LHCN-M2 (cell line): ENCODE measurements around the gene RPL13. TPM values are rescaled to one million over a fixed set of nuclear protein-coding genes. Genes with fewer than 3 reads are reported as not detected.

Source experiments
- total RNA-seq: library from RNA; depleted of rRNA; stranded (reverse); fragments of >200 nt; gene quantifications from 2 replicates; pipeline ENCODE4 v1.2.3, GENCODE V29; 2014; rRNA removed

The RPL13 gene
- total RNA-seq, 1 experiment from 2014 or later = 4,987 TPM

Other genes with a start within 250 kb of the RPL13 start
- gene ANKRD11, start 70.1 kb upstream of the RPL13 start, total RNA-seq = 44.6 and 63.4 TPM in 2 replicates
- gene SPG7, start 52.3 kb upstream of the RPL13 start, total RNA-seq = 195 and 211 TPM in 2 replicates
- 119 and 147 TPM in 2 replicates for gene CPNE7, start 15.1 kb downstream of the RPL13 start, total RNA-seq
- 0.46 TPM in 1 of 2 replicates, not detected in the other for gene DPEP1, start 53.0 kb downstream of the RPL13 start, total RNA-seq
- 97.0 and 107 TPM in 2 replicates for gene CHMP1A, start 97.0 kb downstream of the RPL13 start, total RNA-seq
- gene SPATA33, start 97.2 kb downstream of the RPL13 start, total RNA-seq = 10.7 and 10.9 TPM in 2 replicates
- 60.1 and 67.6 TPM in 2 replicates for gene CDK10, start 126.0 kb downstream of the RPL13 start, total RNA-seq
- gene SPATA2L, start 141.0 kb downstream of the RPL13 start, total RNA-seq = 13.7 and 17.9 TPM in 2 replicates
- 9.8 and 10.0 TPM in 2 replicates for gene VPS9D1, start 160.2 kb downstream of the RPL13 start, total RNA-seq
- 10.6 and 11.7 TPM in 2 replicates for gene ZNF276, start 160.9 kb downstream of the RPL13 start, total RNA-seq